ENCODE measurements around the gene ZBED4.

DNA sequence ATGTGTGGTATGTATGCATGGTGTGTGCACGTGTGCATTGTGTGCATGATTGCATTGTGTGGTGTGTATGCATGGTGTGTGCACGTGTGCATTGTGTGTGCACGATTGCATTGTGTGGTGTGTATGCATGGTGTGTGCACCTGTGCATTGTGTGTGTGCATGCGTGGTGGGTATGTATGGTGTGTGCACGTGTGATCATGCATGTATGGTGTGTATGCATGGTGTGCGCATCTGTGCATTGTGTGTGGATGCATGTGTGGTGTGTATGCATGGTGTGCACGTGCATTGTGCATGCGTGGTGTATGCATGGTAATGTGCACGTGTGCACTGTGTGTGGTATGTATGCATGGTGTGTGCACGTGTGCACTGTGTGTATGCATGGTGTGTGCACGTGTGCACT is 47.8 kb downstream of the ZBED4 start:
- TF ChIP-seq, protein P1, sequence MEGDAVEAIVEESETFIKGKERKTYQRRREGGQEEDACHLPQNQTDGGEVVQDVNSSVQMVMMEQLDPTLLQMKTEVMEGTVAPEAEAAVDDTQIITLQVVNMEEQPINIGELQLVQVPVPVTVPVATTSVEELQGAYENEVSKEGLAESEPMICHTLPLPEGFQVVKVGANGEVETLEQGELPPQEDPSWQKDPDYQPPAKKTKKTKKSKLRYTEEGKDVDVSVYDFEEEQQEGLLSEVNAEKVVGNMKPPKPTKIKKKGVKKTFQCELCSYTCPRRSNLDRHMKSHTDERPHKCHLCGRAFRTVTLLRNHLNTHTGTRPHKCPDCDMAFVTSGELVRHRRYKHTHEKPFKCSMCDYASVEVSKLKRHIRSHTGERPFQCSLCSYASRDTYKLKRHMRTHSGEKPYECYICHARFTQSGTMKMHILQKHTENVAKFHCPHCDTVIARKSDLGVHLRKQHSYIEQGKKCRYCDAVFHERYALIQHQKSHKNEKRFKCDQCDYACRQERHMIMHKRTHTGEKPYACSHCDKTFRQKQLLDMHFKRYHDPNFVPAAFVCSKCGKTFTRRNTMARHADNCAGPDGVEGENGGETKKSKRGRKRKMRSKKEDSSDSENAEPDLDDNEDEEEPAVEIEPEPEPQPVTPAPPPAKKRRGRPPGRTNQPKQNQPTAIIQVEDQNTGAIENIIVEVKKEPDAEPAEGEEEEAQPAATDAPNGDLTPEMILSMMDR (IDR thresholded peaks at IDR 0.05), result no peak
- TF ChIP-seq POLR2A (IDR thresholded peaks at IDR 0.05), result no peak
- no peak for TF ChIP-seq POLR2AphosphoS5 (IDR thresholded peaks at IDR 0.05)
